ENCODE data around the gene CLUH.

Gene CLUH

GRCh38 chr17:2711608-2712299 lies at the start of gene CLUH:
Gene CLUH (minus strand): TSS chr17:2711764. CDS start chr17:2711661, 103 bp downstream.
- DNase-seq (ENCODE audit: low read depth), result peak; percentile 94

DNA sequence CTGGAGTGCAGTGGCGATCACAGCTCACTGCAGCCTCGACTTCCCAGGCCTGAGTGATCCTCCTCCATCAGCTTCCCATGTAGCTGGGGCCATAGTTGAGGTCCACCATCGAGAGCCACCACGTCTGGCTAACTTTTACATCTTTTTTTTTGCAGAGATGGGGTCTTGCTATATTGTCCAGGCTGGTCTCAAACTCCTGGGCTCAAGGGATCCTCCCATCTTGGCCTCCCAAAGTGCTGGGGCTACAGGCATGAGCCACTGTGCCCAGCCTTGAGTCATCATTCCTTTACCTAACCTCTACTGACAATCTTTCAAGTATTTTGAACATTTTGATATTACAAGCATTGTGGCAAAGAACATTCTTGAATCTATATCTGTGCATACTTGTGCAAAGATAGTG lies 47.3 kb upstream of the CLUH start:
- no peak for DNase-seq (ENCODE audit: low read depth)

DNA sequence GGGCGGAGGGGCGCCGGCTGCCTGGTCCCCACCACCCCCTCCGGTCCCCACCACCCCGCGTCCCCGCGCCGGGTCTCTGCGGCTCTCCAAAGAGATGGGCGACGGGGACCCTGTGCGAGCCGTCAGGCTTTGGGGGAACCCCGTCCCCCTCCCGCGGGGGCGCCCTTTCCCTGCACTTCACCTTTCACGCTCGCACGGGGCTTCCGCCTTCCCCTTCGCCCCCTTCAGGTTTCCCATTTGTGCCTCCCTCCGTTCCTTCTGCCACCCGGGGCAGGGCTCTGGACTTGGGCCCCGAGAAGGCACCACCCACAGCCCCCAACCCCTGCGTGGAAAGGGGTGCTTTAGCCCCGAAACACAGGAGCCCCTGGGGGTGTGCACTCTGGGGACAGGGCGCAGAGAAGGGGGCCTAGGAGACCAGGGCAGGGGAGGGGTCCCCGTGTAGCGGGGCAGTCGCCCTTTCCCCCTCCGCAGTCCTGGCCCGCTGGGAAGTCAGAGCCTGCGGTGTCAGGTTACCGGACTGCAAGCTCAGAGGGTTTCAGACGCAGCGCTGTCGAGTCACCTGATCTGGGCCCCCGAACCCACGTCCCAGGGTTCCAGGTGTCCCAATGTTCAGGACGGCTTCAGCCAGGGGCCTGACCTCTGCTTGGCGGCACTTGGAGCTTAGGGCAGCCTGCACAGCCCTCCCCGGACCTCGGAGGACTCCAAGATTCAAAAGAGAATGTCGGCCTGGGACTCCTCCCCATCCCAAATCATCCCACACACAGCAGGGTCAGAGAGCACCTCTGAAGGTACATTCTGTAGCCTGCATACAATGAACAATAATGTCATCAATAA lies 44.5 kb upstream of the CLUH start:
- no peak for DNase-seq (ENCODE audit: low read depth)

GRCh38 chr17:2751491-2751890 lies 39.9 kb upstream of the CLUH start:
- DNase-seq (ENCODE audit: low read depth), result no peak

- DNase-seq (ENCODE audit: low read depth), result no peak
These were observed 39.2 kb upstream of the CLUH start for GRCh38 chr17:2750721-2751120.

GRCh38 chr17:2749784-2750181 lies 38.2 kb upstream of the CLUH start:
- DNase-seq (ENCODE audit: low read depth), result peak; percentile 57

DNA sequence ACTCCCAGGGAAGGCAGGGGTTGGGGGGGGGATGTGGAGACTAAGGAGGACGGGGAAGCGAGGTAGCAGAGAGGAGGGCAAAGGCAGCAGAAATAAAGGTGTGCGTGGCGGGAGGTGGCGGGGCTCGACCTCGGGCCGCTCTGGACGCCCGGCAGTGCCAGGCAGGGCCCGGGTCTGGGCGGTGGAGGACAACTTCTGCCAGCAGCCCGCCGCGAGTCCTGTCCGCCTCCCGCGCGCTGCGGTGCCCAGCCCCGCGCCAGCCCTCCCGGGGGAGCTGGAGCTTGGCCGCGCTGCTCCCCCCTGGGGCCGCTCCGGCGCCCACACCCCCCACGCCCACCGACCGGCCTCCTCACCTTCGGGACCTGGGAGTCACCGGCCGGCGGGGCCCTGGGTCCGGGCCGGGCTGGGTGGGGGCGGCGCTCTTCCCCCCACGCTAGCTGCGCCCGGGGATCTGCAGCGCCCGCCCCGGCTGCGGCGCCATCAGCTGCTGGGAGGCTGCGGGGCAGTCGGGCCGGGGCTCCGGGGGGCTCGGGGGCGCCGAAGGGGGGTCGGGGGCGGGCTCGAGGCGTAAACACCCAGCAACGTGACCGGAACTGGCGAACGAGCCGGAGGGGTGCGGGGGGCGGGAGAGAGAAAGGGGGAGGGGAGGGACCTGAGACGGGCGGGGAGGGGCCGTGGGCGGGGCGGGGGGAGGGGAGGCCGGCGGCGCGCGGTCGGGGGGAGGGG lies 37.7 kb upstream of the CLUH start, which contains the start of gene CCDC92B:
CCDC92B (minus strand) TSS at position 595 of the 726 bp plus-strand sequence. CDS start 14,507 bp downstream, outside the sequence.
- no peak for DNase-seq (ENCODE audit: low read depth)

DNA sequence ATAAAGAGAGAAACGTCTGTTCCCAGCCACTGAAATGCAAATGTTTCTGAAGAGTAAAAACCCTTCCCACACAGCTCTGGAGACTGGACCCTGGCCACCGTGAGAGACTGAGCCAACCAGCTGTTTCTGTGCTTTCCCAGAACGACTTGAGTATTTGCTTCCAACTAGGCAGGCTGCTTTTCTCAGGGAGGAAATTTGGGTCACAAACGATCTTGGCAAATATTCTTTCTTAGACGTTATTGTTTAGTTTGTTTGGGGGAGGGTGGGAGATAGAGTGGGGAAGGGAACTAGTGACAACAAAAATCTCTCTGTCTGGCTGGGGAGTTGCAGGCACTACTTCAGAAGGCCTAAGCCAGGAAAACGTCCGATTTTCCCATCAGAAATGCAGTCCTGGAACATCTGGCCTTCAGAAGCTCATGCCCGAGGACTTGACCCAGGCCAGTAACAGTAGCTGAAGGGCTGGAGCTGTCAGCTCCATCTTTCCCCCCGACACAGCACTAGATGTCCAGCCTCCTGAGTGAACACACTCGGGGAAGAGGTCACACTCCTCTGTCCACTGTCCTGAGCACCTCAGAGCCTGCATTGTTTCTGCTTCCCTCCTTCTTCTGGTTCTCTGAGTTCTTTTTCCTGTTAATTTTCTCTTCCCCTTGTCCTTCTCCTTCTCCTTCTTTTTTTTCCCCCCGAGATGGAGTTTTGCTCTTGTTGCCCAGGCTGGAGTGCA lies 33.9 kb upstream of the CLUH start:
- no peak for DNase-seq (ENCODE audit: low read depth)

DNA sequence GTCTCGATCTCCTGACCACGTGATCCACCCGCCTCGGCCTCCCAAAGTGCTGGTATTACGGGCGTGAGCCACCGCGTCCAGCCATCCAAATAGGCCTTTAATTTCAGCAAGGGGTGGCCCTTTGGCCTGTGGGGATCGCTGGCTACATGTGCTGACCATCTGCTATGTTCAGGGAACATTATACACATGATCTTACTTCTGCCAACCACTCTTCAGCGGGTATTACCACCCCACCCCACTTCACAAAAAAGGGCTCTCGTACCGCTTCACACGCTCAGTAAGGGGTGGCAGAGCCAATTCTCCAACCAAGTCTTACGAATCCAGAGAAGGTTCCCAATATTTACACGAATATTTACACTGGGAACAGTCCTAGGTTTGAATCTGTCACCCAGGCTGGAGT lies 26.1 kb upstream of the CLUH start:
- DNase-seq (ENCODE audit: low read depth), result no peak

GRCh38 chr17:2736956-2737355 lies 25.4 kb upstream of the CLUH start:
- no peak for DNase-seq (ENCODE audit: low read depth)

DNA sequence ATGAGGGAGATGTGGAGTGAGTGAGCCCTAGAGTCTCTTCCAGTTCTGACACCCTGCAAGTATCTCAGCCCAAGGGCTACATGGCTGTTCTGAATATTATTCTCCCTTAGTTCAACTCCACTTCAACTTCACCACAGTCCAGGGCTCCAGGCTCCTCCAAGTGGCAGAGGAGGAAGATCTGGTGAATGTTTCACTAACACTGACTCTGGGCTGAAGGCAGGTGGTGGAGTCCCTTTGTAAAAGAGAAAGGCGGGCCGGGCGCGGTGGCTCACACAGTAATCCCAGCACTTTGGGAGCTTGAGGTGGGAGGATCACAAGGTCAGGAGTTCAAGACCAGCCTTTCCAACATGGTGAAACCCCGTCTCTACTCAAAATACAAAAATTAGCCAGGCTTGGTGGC lies 24.3 kb upstream of the CLUH start:
- DNase-seq (ENCODE audit: low read depth), result no peak

GRCh38 chr17:2734939-2735338 lies 23.4 kb upstream of the CLUH start:
- no peak for DNase-seq (ENCODE audit: low read depth)

- no peak for DNase-seq (ENCODE audit: low read depth)
These were observed 20.2 kb upstream of the CLUH start for GRCh38 chr17:2731807-2732206.

- no peak for DNase-seq (ENCODE audit: low read depth)
These were observed 19.3 kb upstream of the CLUH start for GRCh38 chr17:2730764-2731353.

GRCh38 chr17:2724784-2725164 lies 13.2 kb upstream of the CLUH start:
- DNase-seq (ENCODE audit: low read depth), result peak; percentile 25

- no peak for DNase-seq (ENCODE audit: low read depth)
These were observed 12.6 kb upstream of the CLUH start for GRCh38 chr17:2723997-2724783.

- no peak for DNase-seq (ENCODE audit: low read depth)
These were observed 12.0 kb upstream of the CLUH start for GRCh38 chr17:2723505-2723996.

GRCh38 chr17:2722611-2723010 lies 11.0 kb upstream of the CLUH start:
- no peak for DNase-seq (ENCODE audit: low read depth)

DNA sequence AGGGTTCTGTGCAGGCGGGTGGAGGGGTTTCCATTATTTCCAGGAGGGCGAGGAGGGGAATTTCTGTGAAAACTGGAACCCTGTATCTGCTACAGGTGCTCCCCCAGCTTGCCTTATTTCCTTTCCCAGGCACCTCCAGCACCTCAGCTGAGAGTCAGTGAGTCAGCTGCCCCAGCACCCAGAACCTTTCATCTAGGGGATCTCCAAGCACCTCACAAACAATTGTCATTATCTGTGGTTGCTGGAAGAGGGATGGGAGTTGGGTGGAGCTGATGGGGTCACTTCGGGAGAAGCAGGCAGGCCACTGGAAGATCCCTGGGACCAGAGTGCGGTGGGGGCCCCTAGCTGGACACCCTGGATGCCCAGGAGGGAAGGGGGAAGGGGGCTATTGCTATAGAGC lies 10.0 kb upstream of the CLUH start:
- DNase-seq (ENCODE audit: low read depth), result no peak

DNA sequence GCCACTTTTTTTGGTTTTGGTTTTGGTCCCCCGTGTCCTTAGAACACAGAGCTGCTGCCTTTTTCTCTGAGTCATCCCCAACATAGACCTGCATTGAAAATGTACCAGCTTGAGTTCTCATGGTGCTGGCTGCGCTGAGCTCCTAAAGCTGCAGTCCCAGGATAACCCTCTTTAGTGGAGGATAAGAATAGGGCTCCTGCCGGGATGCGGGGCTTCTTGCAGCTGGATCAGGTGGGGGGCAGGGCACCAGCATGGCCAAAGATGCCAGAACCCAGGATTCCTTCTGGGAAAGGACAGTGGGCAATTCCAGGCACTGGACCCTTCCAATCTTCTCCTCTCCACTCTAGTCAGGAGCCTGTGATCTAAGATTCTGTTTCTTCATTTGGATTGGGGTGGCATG lies 8.3 kb upstream of the CLUH start:
- no peak for DNase-seq (ENCODE audit: low read depth)

All from activated T-cell treated with anti-CD3 and anti-CD28 coated beads for 1 hour (primary cell).